Fibroblast of lung (primary cell): ENCODE results near the gene LGALS8.

Experiments used
- EZH2 ChIP-seq: IDR thresholded peaks from 2 replicates; pipeline ENCODE4 v1.5.1; 2012; ENCODE audit warnings: low read length, control low read depth, mild to moderate bottlenecking; ENCODE audit errors: missing control alignments
- TF ChIP-seq, protein P1 (sequence below), 2 donors: IDR thresholded peaks in 1 of 2; conservative IDR thresholded peaks in 1 of 2; 1 replicate in 1 of 2; 2 replicates in 1 of 2; pipeline ENCODE4 v1.5.1; 2011 to 2012; ENCODE audit warnings: low read length in 2 of 2, control low read depth in 1 of 2, inconsistent platforms in 1 of 2, low read depth in 1 of 2, mild to moderate bottlenecking in 1 of 2

GRCh38 chr1:236495467-236496112, 28.2 kb upstream of the LGALS8 start:
- TF ChIP-seq, protein P1, sequence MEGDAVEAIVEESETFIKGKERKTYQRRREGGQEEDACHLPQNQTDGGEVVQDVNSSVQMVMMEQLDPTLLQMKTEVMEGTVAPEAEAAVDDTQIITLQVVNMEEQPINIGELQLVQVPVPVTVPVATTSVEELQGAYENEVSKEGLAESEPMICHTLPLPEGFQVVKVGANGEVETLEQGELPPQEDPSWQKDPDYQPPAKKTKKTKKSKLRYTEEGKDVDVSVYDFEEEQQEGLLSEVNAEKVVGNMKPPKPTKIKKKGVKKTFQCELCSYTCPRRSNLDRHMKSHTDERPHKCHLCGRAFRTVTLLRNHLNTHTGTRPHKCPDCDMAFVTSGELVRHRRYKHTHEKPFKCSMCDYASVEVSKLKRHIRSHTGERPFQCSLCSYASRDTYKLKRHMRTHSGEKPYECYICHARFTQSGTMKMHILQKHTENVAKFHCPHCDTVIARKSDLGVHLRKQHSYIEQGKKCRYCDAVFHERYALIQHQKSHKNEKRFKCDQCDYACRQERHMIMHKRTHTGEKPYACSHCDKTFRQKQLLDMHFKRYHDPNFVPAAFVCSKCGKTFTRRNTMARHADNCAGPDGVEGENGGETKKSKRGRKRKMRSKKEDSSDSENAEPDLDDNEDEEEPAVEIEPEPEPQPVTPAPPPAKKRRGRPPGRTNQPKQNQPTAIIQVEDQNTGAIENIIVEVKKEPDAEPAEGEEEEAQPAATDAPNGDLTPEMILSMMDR (conservative IDR thresholded peaks at IDR 0.05 in 1 of 2, IDR thresholded peaks at IDR 0.05 in 1 of 2; ENCODE audit: low read depth in 1 of 2, low read length in 2 of 2), result no peak
- TF ChIP-seq EZH2, result no peak
